ENCODE data around the gene TLE1.

Gene TLE1

DNA sequence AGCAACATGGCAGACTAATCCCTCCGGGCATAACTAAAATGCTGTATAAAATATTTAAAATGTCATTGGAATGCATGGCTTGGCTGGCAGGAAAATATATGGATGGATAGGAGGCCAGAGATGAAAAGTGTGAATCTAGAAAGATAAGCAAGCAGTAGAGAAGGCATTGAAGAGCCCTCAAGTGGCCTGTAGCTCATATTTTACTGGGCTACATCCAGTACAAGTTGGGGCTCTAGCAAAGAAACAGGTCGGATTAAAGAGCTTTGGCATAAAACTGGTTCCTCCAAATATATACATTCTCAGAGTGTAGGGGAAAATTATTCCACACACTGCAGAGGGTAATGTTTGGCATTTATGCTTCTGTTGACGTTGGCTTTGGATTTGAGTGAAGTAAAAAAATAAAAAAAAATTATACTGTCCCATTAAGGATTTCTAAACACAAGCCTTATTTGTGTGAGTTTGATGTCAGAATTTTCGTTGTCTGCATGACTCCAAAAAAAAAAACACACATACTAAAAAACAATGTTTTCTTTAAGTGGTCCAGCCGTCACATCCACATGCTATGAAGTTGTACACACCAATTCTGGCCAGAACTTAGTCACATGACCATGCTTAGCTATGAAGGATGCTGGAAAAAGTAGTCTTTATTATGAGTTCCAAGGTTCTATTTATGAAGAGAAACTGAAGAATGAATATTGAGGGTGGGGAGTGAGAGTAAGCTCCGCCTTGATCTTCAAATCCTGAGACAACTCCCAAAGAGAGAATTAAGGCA, 147.0 kb downstream of the TLE1 start:
- DNase-seq: no peak

- no peak for DNase-seq
These were observed 149.1 kb downstream of the TLE1 start for GRCh38 chr9:81540142-81540710.

DNA sequence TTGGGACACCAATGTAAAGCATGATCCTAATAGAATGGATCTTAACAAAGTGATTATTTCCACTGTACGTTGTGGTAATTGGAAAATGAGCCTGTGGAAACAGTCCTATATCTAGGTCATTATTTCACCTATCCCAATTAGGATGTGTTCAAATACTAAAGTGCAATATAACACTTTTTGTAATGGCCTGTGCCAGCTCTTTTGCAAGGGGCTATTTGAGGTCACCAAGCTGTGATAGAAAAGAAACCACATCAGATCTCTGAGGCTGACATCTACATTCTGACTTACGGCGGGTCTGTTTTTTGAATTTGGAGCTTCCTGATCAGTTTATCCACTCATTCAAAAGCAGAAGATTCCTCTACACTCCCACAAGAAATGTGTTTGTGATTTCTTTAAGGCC, 150.0 kb downstream of the TLE1 start:
- DNase-seq: no peak

- DNase-seq: no peak
These were observed 150.5 kb downstream of the TLE1 start for GRCh38 chr9:81538890-81539289.

DNA sequence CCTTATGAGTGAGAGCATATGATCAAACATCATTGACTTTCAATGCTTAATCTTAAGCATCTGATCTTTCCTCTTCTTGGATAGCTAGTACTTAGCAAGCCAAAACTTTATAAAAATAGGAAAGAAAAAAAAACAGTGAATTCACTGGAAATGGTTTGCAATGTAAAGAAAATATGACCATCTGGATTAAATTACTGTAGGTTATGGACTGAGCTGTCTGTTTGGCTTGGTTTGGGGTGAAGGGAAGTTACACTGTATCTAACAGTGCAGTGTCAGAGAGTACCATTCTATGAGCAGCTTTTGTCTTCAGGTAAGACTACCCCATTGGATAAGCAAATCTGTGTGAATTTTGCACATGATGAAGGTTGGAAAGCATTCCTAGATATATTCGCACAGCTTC, 151.4 kb downstream of the TLE1 start:
- DNase-seq: peak; percentile 77

DNA sequence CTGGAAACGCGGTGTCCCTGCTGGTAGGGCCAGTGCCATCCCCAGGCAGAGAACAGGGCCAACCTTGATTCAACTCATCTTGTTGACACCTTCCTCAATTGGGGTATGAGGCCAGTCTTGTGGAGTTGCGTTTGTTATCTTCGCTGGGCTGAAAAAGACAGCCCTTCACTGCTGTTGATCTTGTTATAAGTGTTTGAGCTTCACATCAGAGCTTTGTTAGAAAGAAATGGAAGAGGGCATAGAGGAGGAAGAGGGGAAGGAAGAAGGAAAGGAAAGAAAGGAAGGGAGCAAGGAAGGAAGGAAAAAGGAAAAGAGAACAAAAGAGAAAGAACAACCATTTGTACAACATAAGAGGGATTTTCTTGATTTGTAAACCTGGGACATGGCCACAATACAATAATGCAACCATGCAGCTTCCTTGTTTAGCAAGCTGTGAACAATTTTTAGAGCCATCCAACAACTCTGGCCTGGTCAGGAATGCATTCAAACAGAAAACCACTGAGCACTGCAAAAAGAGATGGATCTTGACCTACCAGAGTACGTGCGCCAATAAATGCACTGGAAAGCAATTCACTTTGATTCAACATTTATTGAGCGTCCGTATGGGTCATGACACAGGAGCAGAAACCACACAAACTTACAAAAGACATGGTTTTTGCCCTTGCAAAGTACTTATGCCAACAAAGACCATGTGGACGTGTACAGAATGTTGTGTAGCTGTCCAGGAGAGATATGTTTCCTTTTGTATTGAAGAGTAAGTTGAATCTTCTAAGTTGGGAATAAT, 152.9 kb downstream of the TLE1 start:
- no peak for DNase-seq

GRCh38 chr9:81535542-81536241, 153.7 kb downstream of the TLE1 start:
- DNase-seq: peak; percentile 89

DNA sequence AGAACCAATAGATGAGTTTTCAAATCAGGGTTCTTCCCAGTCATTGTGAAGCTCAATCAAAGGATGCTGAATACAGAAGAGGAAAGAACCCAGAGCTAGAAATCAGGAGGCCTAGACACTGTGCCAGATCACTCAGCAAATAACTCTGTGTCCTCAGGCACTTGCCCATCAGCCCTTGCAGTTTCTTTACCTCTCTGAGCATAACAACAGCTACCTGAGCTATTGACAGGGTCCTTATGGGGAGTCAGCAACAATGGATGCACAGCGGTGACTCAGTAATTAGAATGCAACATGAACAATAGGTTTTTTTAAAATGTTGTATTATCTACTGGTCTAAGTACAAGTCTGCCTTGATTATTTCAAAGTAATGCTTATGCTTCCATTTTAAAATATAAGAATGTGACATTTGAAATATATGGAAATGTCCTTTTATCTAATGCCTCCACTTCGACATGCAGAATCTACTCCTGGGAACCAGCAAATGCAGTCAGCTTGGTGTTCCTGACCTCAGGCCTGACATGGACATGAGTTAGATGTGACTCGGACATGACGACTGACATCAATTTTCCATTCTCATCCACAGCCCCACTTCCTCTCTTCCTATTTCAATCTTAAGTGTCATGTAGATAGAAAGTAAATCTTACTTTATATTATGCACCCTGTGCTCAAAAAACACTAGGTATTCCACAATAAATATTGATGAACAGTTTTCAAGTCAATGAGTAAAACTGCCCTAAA, 155.0 kb downstream of the TLE1 start:
- no peak for DNase-seq

All from fibroblast of skin of right biceps (primary cell).